CD14-positive monocyte (primary cell): ENCODE measurements around the gene EPHA6. TPM values are rescaled to one million over a fixed set of nuclear protein-coding genes. Genes with fewer than 3 reads are reported as not detected.

Experiments
- DNase-seq, 3 donors: peaks; one replicate each; pipeline ENCODE4 v3.0.0-alpha.2; 2011 to 2022
- H2AFZ ChIP-seq: 2 replicates; pipeline ENCODE4 v1.6.0; 2012; ENCODE audit warnings: mild to moderate bottlenecking, low read depth, low read length, inconsistent platforms; ENCODE audit not compliant: insufficient read depth, poor library complexity, severe bottlenecking
- H3K27ac ChIP-seq, 2 donors: 1 replicate in 1 of 2; 2 replicates in 1 of 2; pipeline ENCODE4 v1.5.1; 2012 to 2013; ENCODE audit warnings: low read length in 2 of 2, control low read depth in 1 of 2, inconsistent platforms in 1 of 2, low read depth in 1 of 2, mild to moderate bottlenecking in 1 of 2
- H3K27me3 ChIP-seq, 2 donors: one replicate each; pipeline versions ENCODE4 v1.6.0 to v1.6.1; 2011 to 2013; ENCODE audit warnings: low read length in 2 of 2; ENCODE audit not compliant: control insufficient read depth in 2 of 2, insufficient read depth in 2 of 2
- H3K36me3 ChIP-seq, 2 donors: replicated peaks in 1 of 2; 1 replicate in 1 of 2; 2 replicates in 1 of 2; pipeline versions ENCODE4 v1.5.1 to v1.6.1; 2012 to 2013; ENCODE audit warnings: low read length in 2 of 2, control low read depth in 1 of 2, inconsistent platforms in 1 of 2, mild to moderate bottlenecking in 1 of 2; ENCODE audit not compliant: insufficient read depth in 2 of 2, control insufficient read depth in 1 of 2
- H3K4me1 ChIP-seq, 2 donors: 1 replicate in 1 of 2; 2 replicates in 1 of 2; pipeline versions ENCODE4 v1.5.1 to v1.6.1; 2012 to 2013; ENCODE audit warnings: low read length in 2 of 2, control low read depth in 1 of 2, inconsistent platforms in 1 of 2, mild to moderate bottlenecking in 1 of 2, moderate library complexity in 1 of 2; ENCODE audit not compliant: insufficient read depth in 2 of 2, control insufficient read depth in 1 of 2
- H3K4me2 ChIP-seq: replicated peaks from 2 replicates; pipeline ENCODE3; 2012; ENCODE audit warnings: low read length, moderate library complexity, mild to moderate bottlenecking; ENCODE audit not compliant: poor library complexity, severe bottlenecking; ENCODE audit errors: extremely low read depth
- H3K4me3 ChIP-seq, 3 experiments: fragments of 200-600 bp in 1 of 3; sonication (generic) in 1 of 3; replicated peaks in 1 of 3; 1 replicate in 2 of 3; 2 replicates in 1 of 3; pipeline ENCODE4 v1.5.1; 2011 to 2013; ENCODE audit warnings: low read length in 3 of 3, mild to moderate bottlenecking in 3 of 3, control low read depth in 2 of 3, low read depth in 2 of 3, inconsistent platforms in 1 of 3, moderate library complexity in 1 of 3
- H3K79me2 ChIP-seq: 2 replicates; pipeline ENCODE4 v1.6.0; 2012; ENCODE audit warnings: mild to moderate bottlenecking, control low read depth, inconsistent platforms, low read length, moderate library complexity; ENCODE audit not compliant: insufficient read depth
- H3K9ac ChIP-seq: 2 replicates; pipeline ENCODE4 v1.6.0; 2017; ENCODE audit warnings: low read length, mild to moderate bottlenecking; ENCODE audit not compliant: insufficient read depth, poor library complexity, severe bottlenecking
- H3K9me3 ChIP-seq, 2 donors: replicated peaks in 1 of 2; 1 replicate in 1 of 2; 2 replicates in 1 of 2; pipeline versions ENCODE4 v1.5.1 to v1.6.1; 2012 to 2013; ENCODE audit warnings: low read length in 2 of 2, control low read depth in 1 of 2; ENCODE audit not compliant: control insufficient read depth in 1 of 2, insufficient read depth in 1 of 2
- H4K20me1 ChIP-seq: 2 replicates; pipeline ENCODE4 v1.6.0; 2012; ENCODE audit warnings: mild to moderate bottlenecking, low read length, control low read depth, moderate library complexity; ENCODE audit not compliant: insufficient read depth
- H3K27ac Mint-ChIP-seq, 7 donors: one replicate each; pipeline ENCODE4 v1.8.0; 2020; ENCODE audit warnings: mild to moderate bottlenecking in 7 of 7, mixed read lengths in 7 of 7, moderate library complexity in 6 of 7, inconsistent platforms in 2 of 7
- H3K27me3 Mint-ChIP-seq, 3 donors: one replicate each; pipeline ENCODE4 v1.8.0; 2021 to 2022; ENCODE audit warnings: low read depth in 3 of 3, mild to moderate bottlenecking in 3 of 3, mixed read lengths in 3 of 3, moderate library complexity in 3 of 3, inconsistent platforms in 1 of 3
- H3K36me3 Mint-ChIP-seq, 2 donors: one replicate each; pipeline ENCODE4 v1.8.0; 2020; ENCODE audit warnings: mixed read lengths in 2 of 2, inconsistent platforms in 1 of 2, mild to moderate bottlenecking in 1 of 2
- H3K4me1 Mint-ChIP-seq: one replicate; pipeline ENCODE4 v1.8.0; 2020; ENCODE audit warnings: mild to moderate bottlenecking, mixed read lengths
- H3K4me3 Mint-ChIP-seq, 2 donors: one replicate each; pipeline ENCODE4 v1.8.0; 2020; ENCODE audit warnings: mild to moderate bottlenecking in 2 of 2, mixed read lengths in 2 of 2, moderate library complexity in 1 of 2
- H3K9me3 Mint-ChIP-seq, 7 donors: one replicate each; pipeline ENCODE4 v1.8.0; 2020 to 2022; ENCODE audit warnings: mixed read lengths in 7 of 7, mild to moderate bottlenecking in 6 of 7, moderate library complexity in 6 of 7, inconsistent platforms in 2 of 7
- WGBS: methylation state at CpG from one replicate; pipeline ENCODE4 v1.1.5; 2013; ENCODE audit warnings: missing lambda C conversion rate; ENCODE audit not compliant: insufficient coverage; 5-methylcytosine and 5-hydroxymethylcytosine counted together
- intact Hi-C, 2 donors: fragments of 100-400 bp; cut with micrococcal nuclease; formaldehyde crosslinking; loops; one replicate each; pipeline versions ENCODE4 v1.15.0 to v1.15.1; 2023
- polyA plus RNA-seq, 3 donors: library from polyadenylated mRNA; depleted of rRNA in 1 of 3; unstranded in 2 of 3; stranded (reverse) in 1 of 3; fragments of 300-500 nt in 2 of 3; fragments of >200 nt in 1 of 3; fragmentation: Illumina TruSeq in 2 of 3; gene quantifications; 1 replicate in 2 of 3; 2 replicates in 1 of 3; pipeline ENCODE4 v1.2.3, GENCODE V29; 2012 to 2021
- TF ChIP-seq, protein P1 (sequence below): fragments of 200-600 bp; IDR thresholded peaks from one replicate; pipeline ENCODE4 v1.8.0; 2022; ENCODE audit warnings: antibody characterized with exemption, mild to moderate bottlenecking

EPHA6 gene
- polyA plus RNA-seq, 3 donors: not detected

- Histone ChIP-seq H3K36me3 (no peaks in the 10 kb centered on the region), H3K4me3 (no peak overlapping the region)
- 80% methylated on average over 1 of the region's 2 CpGs for WGBS
These were observed 16.8 kb downstream of the EPHA6 start for GRCh38 chr3:96831175-96831574.

DNA sequence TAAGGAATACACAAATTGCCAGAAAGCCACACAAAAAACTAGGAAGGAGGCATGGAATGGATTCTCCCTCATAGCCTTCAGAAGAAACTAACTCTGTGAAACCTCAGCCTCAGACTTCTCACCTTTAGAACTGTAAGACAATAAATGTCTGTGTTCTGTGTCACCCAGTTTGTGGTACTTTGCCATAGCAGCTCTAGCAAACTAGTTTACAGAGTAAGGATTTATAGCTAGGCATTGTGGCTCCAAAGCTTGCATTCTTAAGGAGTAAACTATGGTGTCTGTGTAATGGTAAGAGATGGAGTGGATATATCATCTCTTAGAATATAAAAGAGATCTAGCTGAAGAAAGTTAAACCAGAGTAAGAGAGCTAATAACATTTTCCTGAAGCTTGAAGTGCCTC is 18.9 kb downstream of the EPHA6 start:
- Mint-ChIP-seq H3K27me3 (no peaks in the 10 kb centered on the region), H3K4me1 (no peaks in the 10 kb centered on the region), H3K9me3 (peaks cover 0 to 3% (median 0%) of the 10 kb centered on the region in 7 donors), H3K27ac (no peak overlapping the region), H3K4me3 (no peak overlapping the region), H3K36me3 (no peaks in the 10 kb centered on the region)
- H3K27me3 ChIP-seq: no peaks in the 10 kb centered on the region
- intact Hi-C loops: no loop called here
- no peaks in the 10 kb centered on the region for H3K9me3 ChIP-seq
- H3K27ac ChIP-seq: no peak overlapping the region
- H4K20me1 ChIP-seq: no peaks in the 10 kb centered on the region
- H3K79me2 ChIP-seq: no peaks in the 10 kb centered on the region
- H3K4me1 ChIP-seq: no peaks in the 10 kb centered on the region
- no peaks in the 10 kb centered on the region for H3K36me3 ChIP-seq
- TF ChIP-seq, protein P1, sequence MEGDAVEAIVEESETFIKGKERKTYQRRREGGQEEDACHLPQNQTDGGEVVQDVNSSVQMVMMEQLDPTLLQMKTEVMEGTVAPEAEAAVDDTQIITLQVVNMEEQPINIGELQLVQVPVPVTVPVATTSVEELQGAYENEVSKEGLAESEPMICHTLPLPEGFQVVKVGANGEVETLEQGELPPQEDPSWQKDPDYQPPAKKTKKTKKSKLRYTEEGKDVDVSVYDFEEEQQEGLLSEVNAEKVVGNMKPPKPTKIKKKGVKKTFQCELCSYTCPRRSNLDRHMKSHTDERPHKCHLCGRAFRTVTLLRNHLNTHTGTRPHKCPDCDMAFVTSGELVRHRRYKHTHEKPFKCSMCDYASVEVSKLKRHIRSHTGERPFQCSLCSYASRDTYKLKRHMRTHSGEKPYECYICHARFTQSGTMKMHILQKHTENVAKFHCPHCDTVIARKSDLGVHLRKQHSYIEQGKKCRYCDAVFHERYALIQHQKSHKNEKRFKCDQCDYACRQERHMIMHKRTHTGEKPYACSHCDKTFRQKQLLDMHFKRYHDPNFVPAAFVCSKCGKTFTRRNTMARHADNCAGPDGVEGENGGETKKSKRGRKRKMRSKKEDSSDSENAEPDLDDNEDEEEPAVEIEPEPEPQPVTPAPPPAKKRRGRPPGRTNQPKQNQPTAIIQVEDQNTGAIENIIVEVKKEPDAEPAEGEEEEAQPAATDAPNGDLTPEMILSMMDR: no peak
- DNase-seq: no peak
- H3K4me2 ChIP-seq: no peak overlapping the region
- no peak overlapping the region for H2AFZ ChIP-seq
- no peak overlapping the region for H3K9ac ChIP-seq
- no peak overlapping the region for H3K4me3 ChIP-seq

More at GRCh38 chr3:96831175-96831574, 16.8 kb downstream of the EPHA6 start:
- Histone ChIP-seq H4K20me1 (no peaks in the 10 kb centered on the region), H3K27me3 (no peaks in the 10 kb centered on the region), H3K9me3 (no peaks in the 10 kb centered on the region), H3K4me1 (no peaks in the 10 kb centered on the region), H3K27ac (no peak overlapping the region), H3K9ac (no peak overlapping the region), H3K4me2 (no peak overlapping the region), H2AFZ (no peak overlapping the region), H3K79me2 (no peaks in the 10 kb centered on the region)
- Mint-ChIP-seq H3K4me3 (no peak overlapping the region), H3K36me3 (no peaks in the 10 kb centered on the region), H3K9me3 (peaks cover 0 to 3% (median 0%) of the 10 kb centered on the region in 7 donors), H3K4me1 (no peaks in the 10 kb centered on the region), H3K27ac (no peak overlapping the region), H3K27me3 (peaks cover 0 to 4% (median 0%) of the 10 kb centered on the region in 3 donors)
- intact Hi-C loops: no loop called here
- no peak for DNase-seq
- TF ChIP-seq, protein P1: no peak
